Activated CD4-positive, CD25-positive, alpha-beta regulatory T cell treated with anti-CD3 and anti-CD28 coated beads, Interleukin-2, amount 50 U/mL, for 24 hours (primary cell): ENCODE results near the gene AFF1.

Experiments used
- ATAC-seq, 2 donors: fragments of 150-1000 bp; cut with Tn5 transposase; one replicate each; pipeline ENCODE4 v1.10.0; 2021; ENCODE audit warnings: mild to moderate bottlenecking in 1 of 2, moderate library complexity in 1 of 2

The AFF1 gene

DNA sequence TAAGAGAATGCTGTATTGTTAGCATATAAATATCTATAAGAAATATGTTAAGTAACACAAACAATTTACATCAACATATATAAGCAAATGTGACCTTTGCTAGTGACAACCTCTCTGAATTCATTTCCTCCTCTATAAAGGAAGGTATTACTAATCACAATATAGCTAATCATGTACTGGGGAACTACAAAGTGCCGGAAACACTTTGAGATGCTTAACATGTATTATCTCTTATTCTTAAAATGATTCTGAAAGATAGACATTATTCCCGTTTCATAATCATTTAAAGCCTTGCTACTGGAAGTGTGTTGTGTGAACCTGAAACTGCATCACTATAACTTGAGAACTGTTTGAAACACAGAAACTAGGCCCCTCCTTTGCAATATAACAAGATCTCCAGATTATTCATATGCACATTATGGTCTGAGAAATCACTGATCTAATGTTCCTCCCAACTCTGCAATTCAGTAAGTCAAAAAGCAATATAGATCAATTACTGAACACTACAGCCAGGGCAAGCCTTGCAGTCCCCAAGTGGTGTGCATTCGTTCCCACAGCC is 231.6 kb downstream of the AFF1 start:
- peak; percentile 44 to 85 for ATAC-seq

DNA sequence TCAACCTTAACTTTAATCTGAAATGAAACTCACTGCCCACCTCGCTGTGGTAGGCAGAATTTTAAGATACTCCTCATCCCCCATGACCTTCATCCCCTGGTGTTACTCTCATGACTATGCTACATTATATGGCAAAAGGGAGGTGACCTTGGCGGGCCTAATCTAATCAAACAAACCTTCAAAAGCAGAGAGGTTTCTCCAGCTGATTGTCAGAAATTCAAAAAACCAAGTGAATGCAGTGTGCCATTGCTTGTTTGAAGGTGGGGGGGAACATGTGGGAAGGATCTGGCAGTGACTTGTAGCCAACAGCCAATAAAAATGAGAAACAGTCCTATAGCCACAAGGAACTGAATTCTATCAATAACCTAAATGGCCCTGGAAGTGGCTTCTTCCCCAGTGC is 237.1 kb downstream of the AFF1 start:
- no peak for ATAC-seq

DNA sequence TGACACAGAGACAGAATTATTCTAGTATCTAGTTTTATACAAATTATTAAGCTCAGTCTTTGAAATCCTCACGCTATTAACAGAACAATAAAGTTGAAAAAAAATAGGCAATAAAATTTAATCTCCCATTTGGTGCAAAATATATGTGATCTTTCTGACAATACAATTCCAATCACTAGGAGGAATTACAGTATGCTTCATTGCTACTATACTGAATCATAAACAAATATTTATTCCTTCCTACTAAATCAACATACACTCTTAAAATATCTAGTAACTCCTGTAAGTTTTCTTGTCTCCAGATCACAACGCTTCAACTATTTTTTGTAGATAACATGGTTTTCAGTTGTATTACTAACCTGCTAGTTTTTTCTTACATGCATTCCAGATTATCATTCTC is 239.9 kb downstream of the AFF1 start:
- ATAC-seq: no peak

DNA sequence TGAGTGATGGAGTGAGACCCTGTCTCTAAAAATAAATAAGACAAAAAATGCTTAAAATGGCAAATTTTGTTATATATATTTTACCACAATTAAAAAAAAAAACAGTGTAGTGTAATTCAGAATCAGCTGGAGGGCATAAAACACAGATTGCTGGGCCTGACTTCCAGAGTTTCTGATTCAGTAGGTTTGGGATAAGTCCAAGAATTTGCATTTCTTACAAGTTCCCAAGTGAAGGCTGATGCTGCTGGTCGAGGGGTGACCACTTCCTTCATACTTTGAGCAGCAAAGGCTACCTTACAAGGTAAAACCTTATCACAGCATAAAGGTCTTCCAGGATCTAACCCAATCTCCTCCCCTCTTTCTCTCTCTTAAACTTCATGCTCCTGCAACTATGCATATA is 244.9 kb downstream of the AFF1 start:
- no peak for ATAC-seq

GRCh38 chr4:87180767-87181166 is 246.0 kb downstream of the AFF1 start:
- ATAC-seq: no peak

GRCh38 chr4:87185146-87185870 is 250.5 kb downstream of the AFF1 start:
- no peak for ATAC-seq

DNA sequence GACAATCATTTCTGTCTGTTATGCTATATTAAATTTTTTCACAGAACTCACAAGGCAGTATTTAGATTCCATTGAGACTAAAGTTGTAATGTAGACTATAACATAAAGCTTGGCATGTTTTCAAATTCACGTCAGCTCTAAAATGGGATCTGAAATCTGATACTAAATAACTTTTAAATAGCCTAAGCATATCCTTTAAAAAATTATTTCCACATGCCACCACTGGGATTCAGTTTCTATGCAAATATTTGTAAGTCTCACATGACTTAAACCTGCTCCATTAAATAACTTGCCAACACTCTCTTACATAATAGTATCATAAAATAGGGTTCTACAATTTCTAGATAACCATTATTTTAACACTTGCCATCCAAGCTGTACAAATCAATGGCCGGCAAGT is 253.2 kb downstream of the AFF1 start:
- no peak for ATAC-seq

DNA sequence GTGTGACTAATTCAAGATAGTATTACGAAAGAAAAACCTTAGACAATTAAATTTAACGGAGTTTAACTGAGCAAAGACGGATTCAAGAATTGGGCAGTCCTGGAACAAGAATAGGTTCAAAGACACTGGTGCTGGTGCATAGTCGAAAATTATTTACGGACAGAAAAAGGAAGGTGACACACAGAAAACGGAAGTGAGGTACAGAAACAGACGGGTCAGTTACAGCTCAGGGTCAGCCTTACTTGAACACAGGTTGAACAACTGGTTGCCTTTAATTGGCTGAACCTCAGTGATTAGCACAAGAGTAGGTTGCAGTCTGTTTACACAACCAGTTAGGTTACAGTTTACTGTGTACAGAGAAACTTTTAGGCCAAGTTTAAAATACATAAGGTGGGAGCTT is 254.1 kb downstream of the AFF1 start:
- no peak for ATAC-seq
